IMR-90 (cell line): ENCODE data around the gene ZNF467. TPM values are rescaled to one million over a fixed set of nuclear protein-coding genes. Genes with fewer than 3 reads are reported as not detected.

Experiments
- ATAC-seq: fragments of 200-7000 bp; cut with Tn5 transposase; 2 replicates; pipeline ENCODE4 v1.9.1; 2020; ENCODE audit warnings: low read depth, mild to moderate bottlenecking, moderate library complexity
- BruUV-seq: library from RNA; stranded (reverse); fragments of 400-500 nt; replicated peaks from 2 replicates; lab custom pipeline; 2021; lab: Mats Ljungman, UMichigan
- CTCF ChIA-PET: fragments of 300-600 bp; formaldehyde crosslinking; extraction: SDS; loops from one replicate; lab custom pipeline; 2021; ENCODE audit warnings: antibody characterized with exemption; lab: Yijun Ruan, JAX
- POLR2A ChIA-PET: fragments of 300-600 bp; sonication (Branson Sonifier 250); formaldehyde crosslinking; loops from one replicate; lab custom pipeline; 2022; ENCODE audit warnings: antibody characterized with exemption; ENCODE audit not compliant: unreplicated experiment; lab: Charles Lee
- DNase-seq: peaks from one replicate; pipeline ENCODE4 v3.0.0; 2013
- H2AFZ ChIP-seq: replicated peaks from 2 replicates; pipeline ENCODE3; 2013; ENCODE audit warnings: low read length, mild to moderate bottlenecking; ENCODE audit not compliant: poor library complexity
- H2AK5ac ChIP-seq: 2 replicates; pipeline ENCODE4 v1.6.1; 2013; ENCODE audit warnings: low read depth, low read length, inconsistent platforms
- H2AK9ac ChIP-seq: replicated peaks from 2 replicates; pipeline ENCODE3; 2013; ENCODE audit warnings: mild to moderate bottlenecking, low read depth, low read length, moderate library complexity; ENCODE audit not compliant: poor library complexity
- H2BK120ac ChIP-seq: 2 replicates; pipeline ENCODE4 v1.6.1; 2013; ENCODE audit warnings: low read depth, low read length, inconsistent platforms
- H2BK15ac ChIP-seq: 3 replicates; pipeline ENCODE4 v1.6.1; 2013; ENCODE audit warnings: low read depth, low read length, inconsistent platforms
- H2BK20ac ChIP-seq: 2 replicates; pipeline ENCODE4 v1.6.1; 2013; ENCODE audit warnings: low read depth, mild to moderate bottlenecking, inconsistent platforms, low read length, moderate library complexity
- H2BK5ac ChIP-seq: 2 replicates; pipeline ENCODE4 v1.6.1; 2013; ENCODE audit warnings: mild to moderate bottlenecking, low read depth, low read length, inconsistent platforms; ENCODE audit not compliant: poor library complexity, severe bottlenecking
- H3K14ac ChIP-seq: replicated peaks from 2 replicates; pipeline ENCODE4 v1.6.1; 2013; ENCODE audit warnings: low read depth, low read length, inconsistent platforms
- H3K18ac ChIP-seq: 2 replicates; pipeline ENCODE4 v1.6.1; 2013; ENCODE audit warnings: low read depth, low read length, control low read depth
- H3K23ac ChIP-seq: 2 replicates; pipeline ENCODE4 v1.6.1; 2013; ENCODE audit warnings: low read depth, low read length, inconsistent platforms
- H3K27ac ChIP-seq: 2 replicates; pipeline ENCODE4 v1.5.1; 2013; ENCODE audit warnings: mild to moderate bottlenecking, control low read depth, low read length; ENCODE audit not compliant: insufficient read depth
- H3K27me3 ChIP-seq: 2 replicates; pipeline ENCODE4 v1.6.1; 2013; ENCODE audit warnings: low read length; ENCODE audit not compliant: control insufficient read depth, insufficient read depth
- H3K36me3 ChIP-seq: 2 replicates; pipeline ENCODE4 v1.6.1; 2013; ENCODE audit warnings: low read length, mixed read lengths; ENCODE audit not compliant: control insufficient read depth, insufficient read depth
- H3K4ac ChIP-seq: 2 replicates; pipeline ENCODE4 v1.6.1; 2013; ENCODE audit warnings: low read depth, low read length, inconsistent platforms
- H3K4me1 ChIP-seq: 2 replicates; pipeline ENCODE4 v1.6.1; 2013; ENCODE audit warnings: low read length, mixed read lengths; ENCODE audit not compliant: control insufficient read depth, insufficient read depth
- H3K4me2 ChIP-seq: 2 replicates; pipeline ENCODE4 v1.6.1; 2013; ENCODE audit warnings: low read depth, mild to moderate bottlenecking, control low read depth, low read length, moderate library complexity
- H3K4me3 ChIP-seq: 2 replicates; pipeline ENCODE4 v1.5.1; 2013; ENCODE audit warnings: low read depth, mild to moderate bottlenecking, control low read depth, low read length, moderate library complexity; ENCODE audit not compliant: insufficient read depth
- H3K56ac ChIP-seq: 2 replicates; pipeline ENCODE4 v1.6.1; 2013; ENCODE audit warnings: low read length, inconsistent platforms; ENCODE audit not compliant: insufficient read depth; ENCODE audit errors: extremely low read depth
- H3K79me1 ChIP-seq, 2 experiments: 2 replicates each; pipeline ENCODE4 v1.6.1; 2013; ENCODE audit warnings: low read length in 2 of 2, inconsistent platforms in 1 of 2, low read depth in 1 of 2
- H3K9ac ChIP-seq: 2 replicates; pipeline ENCODE4 v1.6.1; 2013; ENCODE audit warnings: low read depth, low read length, control low read depth
- H3K9me1 ChIP-seq: 2 replicates; pipeline ENCODE4 v1.6.1; 2013; ENCODE audit warnings: low read length, inconsistent platforms; ENCODE audit not compliant: insufficient read depth
- H3K9me3 ChIP-seq: 2 replicates; pipeline ENCODE4 v1.6.1; 2013; ENCODE audit warnings: low read length; ENCODE audit not compliant: control insufficient read depth, insufficient read depth
- H4K20me1 ChIP-seq: 2 replicates; pipeline ENCODE4 v1.6.1; 2013; ENCODE audit warnings: low read length, inconsistent platforms; ENCODE audit not compliant: insufficient read depth
- H4K5ac ChIP-seq: 2 replicates; pipeline ENCODE4 v1.6.1; 2013; ENCODE audit warnings: mild to moderate bottlenecking, low read depth, low read length, control low read depth
- H4K8ac ChIP-seq, 2 experiments: 2 replicates each; pipeline ENCODE4 v1.6.1; 2013; ENCODE audit warnings: low read depth in 2 of 2, low read length in 2 of 2, control low read depth in 1 of 2, inconsistent platforms in 1 of 2
- H4K91ac ChIP-seq: 2 replicates; pipeline ENCODE4 v1.6.1; 2013; ENCODE audit warnings: low read depth, low read length, inconsistent platforms; ENCODE audit not compliant: insufficient read depth
- FOS ChIP-seq: fragments of 150-350 bp; IDR thresholded peaks from 2 replicates; pipeline ENCODE4 v1.6.1; 2016; ENCODE audit warnings: low read depth, low read length
- MAFK ChIP-seq: IDR thresholded peaks from 2 replicates; pipeline ENCODE4 v1.6.1; 2012; ENCODE audit warnings: low read depth, low read length, improper control_type of control experiment
- RAD21 ChIP-seq: IDR thresholded peaks from 2 replicates; pipeline ENCODE4 v1.6.1; 2012; ENCODE audit warnings: low read length, improper control_type of control experiment
- SMC3 ChIP-seq: fragments of 150-350 bp; IDR thresholded peaks from 2 replicates; pipeline ENCODE4 v1.6.1; 2016; ENCODE audit warnings: low read depth, mild to moderate bottlenecking, antibody characterized with exemption, low read length, moderate library complexity
- WGBS, 2 experiments: methylation state at CpG; one replicate each; pipeline versions ENCODE4 v1.1.5 to v1.1.7; 2013; ENCODE audit warnings: missing lambda C conversion rate in 2 of 2; ENCODE audit not compliant: insufficient read length in 1 of 2; ENCODE audit errors: extremely low coverage in 2 of 2; 5-methylcytosine and 5-hydroxymethylcytosine counted together
- dilution Hi-C: fragments of 300-500 bp; cut with HindIII; formaldehyde crosslinking; loops from one replicate; pipeline ENCODE4 v1.14.3; 2018; ENCODE audit warnings: low sequenced_read_pairs; ENCODE audit not compliant: unreplicated experiment
- in situ Hi-C: fragments of 300-500 bp; cut with MboI; formaldehyde crosslinking; loops from 3 replicates; pipeline ENCODE4 v1.14.3; 2019; ENCODE audit warnings: low sequenced_read_pairs, inconsistent platforms, mixed read lengths
- intact Hi-C: fragments of 100-400 bp; cut with micrococcal nuclease; formaldehyde crosslinking; loops from 2 replicates; pipeline ENCODE4 v1.10.0; 2022
- polyA plus RNA-seq, 3 experiments: library from polyadenylated mRNA; depleted of rRNA; stranded (reverse); fragments of >200 nt; gene quantifications; 2 replicates each; pipeline ENCODE4 v1.2.3, GENCODE V29; 2012; ENCODE audit warnings: low replicate concordance in 1 of 3
- total RNA-seq: library from RNA; depleted of rRNA; stranded (reverse); fragments of >200 nt; gene quantifications from 2 replicates; pipeline ENCODE4 v1.2.3, GENCODE V29; 2012
- TF ChIP-seq, protein P1 (sequence below): fragments of 150-350 bp; IDR thresholded peaks from 2 replicates; pipeline ENCODE4 v1.6.1; 2017; ENCODE audit warnings: mild to moderate bottlenecking, antibody characterized with exemption, low read length, low read depth
- TF ChIP-seq, protein P2 (sequence below): conservative IDR thresholded peaks from 2 replicates; pipeline ENCODE4 v1.5.1; 2012; ENCODE audit warnings: mild to moderate bottlenecking, low read depth, low read length, improper control_type of control experiment

ZNF467 gene
- total and polyA plus RNA-seq, 2 of the 4 experiments (the other 2 are of a cell fraction) = 0.67 TPM; not detected in 1

DNA sequence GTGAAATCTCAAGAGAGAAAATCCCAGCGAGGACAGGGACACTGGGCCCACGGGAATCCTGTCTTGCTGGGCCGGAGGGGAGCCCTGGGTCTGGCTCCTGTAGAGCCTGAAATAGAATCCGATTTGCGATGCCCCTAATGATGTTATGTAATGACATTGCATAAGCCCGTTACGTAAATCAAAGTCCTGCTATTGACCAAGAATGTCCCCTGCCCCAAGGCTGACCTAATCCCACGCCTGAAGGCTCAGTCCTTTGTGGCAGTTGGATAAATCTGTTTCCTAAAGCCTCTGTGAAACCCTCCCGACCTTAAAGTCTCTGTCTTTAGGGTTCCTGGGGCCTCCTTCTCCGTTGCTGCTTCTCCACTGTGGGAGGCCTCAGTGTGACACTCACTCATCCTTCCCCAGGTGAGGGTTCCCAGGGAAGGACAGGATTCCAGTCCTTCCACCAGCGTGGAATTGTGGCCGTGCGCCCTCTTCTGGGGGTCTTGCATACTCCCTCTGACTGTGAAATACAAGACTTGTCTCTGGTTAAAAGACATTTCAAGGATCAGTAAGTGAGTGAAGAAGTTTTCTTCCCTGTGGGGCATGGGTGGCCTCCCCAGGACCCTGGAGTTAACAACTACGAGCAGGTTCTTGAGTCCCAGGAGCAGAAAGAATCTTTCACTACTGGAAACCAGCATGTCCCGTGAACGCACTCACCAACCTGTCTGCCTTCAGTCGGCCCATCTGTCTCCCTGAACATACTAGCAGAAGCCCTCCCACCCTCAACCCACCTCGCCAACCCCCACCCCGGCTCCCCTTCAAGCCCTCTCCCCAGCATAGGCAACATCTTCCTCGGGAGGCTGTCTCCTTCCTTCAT lies 19.8 kb downstream of the ZNF467 start:
- DNase-seq = peak; percentile 25
- Histone ChIP-seq H3K18ac (no peak overlapping the region), H3K4me1 (no peaks in the 10 kb centered on the region; the same call in 1 of the 2 replicates), H2AFZ (no peak overlapping the region), H4K91ac (no peak overlapping the region), H2BK120ac (no peak overlapping the region), H3K27me3 (peaks cover 10% of the 10 kb centered on the region; the same call in 1 of the 2 replicates), H4K5ac (no peak overlapping the region), H3K79me1 (no peaks in the 10 kb centered on the region), H2BK15ac (no peak overlapping the region), H3K14ac (no peak overlapping the region), H3K4me2 (peak overlapping the region; percentile 19; the same call in 1 of the 2 replicates), H3K27ac (no peak overlapping the region), H2AK9ac (no peak overlapping the region), H3K9me1 (no peaks in the 10 kb centered on the region), H3K23ac (no peak overlapping the region), H3K4me3 (no peak overlapping the region), H4K20me1 (no peaks in the 10 kb centered on the region), H3K4ac (no peak overlapping the region), H2BK5ac (no peak overlapping the region), H3K36me3 (no peaks in the 10 kb centered on the region), H3K9me3 (no peaks in the 10 kb centered on the region), H3K56ac (no peak overlapping the region), H2AK5ac (no peak overlapping the region), H3K9ac (no peak overlapping the region), H4K8ac (no peak overlapping the region), H2BK20ac (no peak overlapping the region)
- 59% methylated on average over 8 of the region's 20 CpGs; no CpG with 5 or more reads in 1 of the 2 experiments for whole genome bisulfite sequencing, 2 experiments
- intact Hi-C loops = no loop called here
- TF ChIP-seq MAFK = no peak
- TF ChIP-seq, protein P1, sequence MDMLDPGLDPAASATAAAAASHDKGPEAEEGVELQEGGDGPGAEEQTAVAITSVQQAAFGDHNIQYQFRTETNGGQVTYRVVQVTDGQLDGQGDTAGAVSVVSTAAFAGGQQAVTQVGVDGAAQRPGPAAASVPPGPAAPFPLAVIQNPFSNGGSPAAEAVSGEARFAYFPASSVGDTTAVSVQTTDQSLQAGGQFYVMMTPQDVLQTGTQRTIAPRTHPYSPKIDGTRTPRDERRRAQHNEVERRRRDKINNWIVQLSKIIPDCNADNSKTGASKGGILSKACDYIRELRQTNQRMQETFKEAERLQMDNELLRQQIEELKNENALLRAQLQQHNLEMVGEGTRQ = no peak
- peak; percentile 47 for TF ChIP-seq RAD21
- TF ChIP-seq SMC3 = peak; percentile 32; the same call in 1 of the 2 replicates
- TF ChIP-seq, protein P2, sequence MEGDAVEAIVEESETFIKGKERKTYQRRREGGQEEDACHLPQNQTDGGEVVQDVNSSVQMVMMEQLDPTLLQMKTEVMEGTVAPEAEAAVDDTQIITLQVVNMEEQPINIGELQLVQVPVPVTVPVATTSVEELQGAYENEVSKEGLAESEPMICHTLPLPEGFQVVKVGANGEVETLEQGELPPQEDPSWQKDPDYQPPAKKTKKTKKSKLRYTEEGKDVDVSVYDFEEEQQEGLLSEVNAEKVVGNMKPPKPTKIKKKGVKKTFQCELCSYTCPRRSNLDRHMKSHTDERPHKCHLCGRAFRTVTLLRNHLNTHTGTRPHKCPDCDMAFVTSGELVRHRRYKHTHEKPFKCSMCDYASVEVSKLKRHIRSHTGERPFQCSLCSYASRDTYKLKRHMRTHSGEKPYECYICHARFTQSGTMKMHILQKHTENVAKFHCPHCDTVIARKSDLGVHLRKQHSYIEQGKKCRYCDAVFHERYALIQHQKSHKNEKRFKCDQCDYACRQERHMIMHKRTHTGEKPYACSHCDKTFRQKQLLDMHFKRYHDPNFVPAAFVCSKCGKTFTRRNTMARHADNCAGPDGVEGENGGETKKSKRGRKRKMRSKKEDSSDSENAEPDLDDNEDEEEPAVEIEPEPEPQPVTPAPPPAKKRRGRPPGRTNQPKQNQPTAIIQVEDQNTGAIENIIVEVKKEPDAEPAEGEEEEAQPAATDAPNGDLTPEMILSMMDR = peak; percentile 59
- TF ChIP-seq FOS = no peak
- BruUV-seq = no TSS peak
- CTCF ChIA-PET = interaction anchor here (0.6 kb wide), 1 partner anchor 650 kb away, joined by 3 read pairs; no protein-coding TSS in a partner anchor
- in situ Hi-C loops = no loop called here
- peak; percentile 86 for ATAC-seq
- POLR2A ChIA-PET = interaction anchor here (0.6 kb wide), 1 partner anchor 18 kb away, joined by 3 read pairs; no protein-coding TSS in a partner anchor
- dilution Hi-C loops = no loop called here
